ENCODE results near the gene TRMU.

TRMU gene

GRCh38 chr22:46370584-46371291 is 35.2 kb downstream of the TRMU start:
- DNase-seq = no peak

GRCh38 chr22:46371623-46372226 is 36.2 kb downstream of the TRMU start:
- DNase-seq = no peak

GRCh38 chr22:46372686-46373085 is 37.2 kb downstream of the TRMU start:
- DNase-seq = no peak

- no peak for DNase-seq
Measured at GRCh38 chr22:46373159-46373558, 37.6 kb downstream of the TRMU start.

- no peak for DNase-seq
Measured at GRCh38 chr22:46373921-46374662, 38.6 kb downstream of the TRMU start.

GRCh38 chr22:46374663-46375474 is 39.4 kb downstream of the TRMU start:
- DNase-seq = no peak

- DNase-seq = no peak
Measured at GRCh38 chr22:46376111-46376510, 40.6 kb downstream of the TRMU start.

- no peak for DNase-seq
Measured at GRCh38 chr22:46376908-46377524, 41.5 kb downstream of the TRMU start.

GRCh38 chr22:46377525-46378425 is 42.3 kb downstream of the TRMU start:
- peak in 1 of 2 donors; percentile 13 for DNase-seq

GRCh38 chr22:46378426-46379065 is 43.0 kb downstream of the TRMU start:
- DNase-seq = no peak

GRCh38 chr22:46379066-46379930 is 43.8 kb downstream of the TRMU start:
- DNase-seq = no peak

GRCh38 chr22:46380069-46380468 is 44.6 kb downstream of the TRMU start:
- no peak for DNase-seq

GRCh38 chr22:46380581-46380980 is 45.1 kb downstream of the TRMU start:
- DNase-seq = no peak

- no peak for DNase-seq
Measured at GRCh38 chr22:46381142-46381541, 45.6 kb downstream of the TRMU start.

- DNase-seq = no peak
Measured at GRCh38 chr22:46381731-46382130, 46.2 kb downstream of the TRMU start.

- no peak for DNase-seq
Measured at GRCh38 chr22:46382524-46382923, 47.0 kb downstream of the TRMU start.

GRCh38 chr22:46386312-46386711 is 50.8 kb downstream of the TRMU start:
- DNase-seq = no peak

- no peak for DNase-seq
Measured at GRCh38 chr22:46387748-46388147, 52.2 kb downstream of the TRMU start.

GRCh38 chr22:46388647-46389046 is 53.1 kb downstream of the TRMU start:
- DNase-seq = no peak

- DNase-seq = no peak
Measured at GRCh38 chr22:46389081-46389480, 53.6 kb downstream of the TRMU start.

Data from inflammatory macrophage (primary cell).